ENCODE measurements around the gene RASA1.
"Not testable (repeated sequence)": the region's sequence is repeated elsewhere in the genome, so short reads cannot be mapped to it uniquely, and the experiment has no call there.

Gene RASA1

GRCh38 chr5:87287266-87287665, 19.6 kb downstream of the RASA1 start:
- not testable (repeated sequence) for DNase-seq

- no peak for DNase-seq
Observed at GRCh38 chr5:87298692-87299362, 31.1 kb downstream of the RASA1 start.

- no peak for DNase-seq
Observed at GRCh38 chr5:87300176-87300575, 32.5 kb downstream of the RASA1 start.

GRCh38 chr5:87300744-87301143, 33.1 kb downstream of the RASA1 start:
- no peak for DNase-seq

- DNase-seq = no peak
Observed at GRCh38 chr5:87302061-87302460, 34.4 kb downstream of the RASA1 start.

- no peak for DNase-seq
Observed at GRCh38 chr5:87303324-87303723, 35.6 kb downstream of the RASA1 start.

GRCh38 chr5:87306090-87306489, 38.4 kb downstream of the RASA1 start:
- not testable (repeated sequence) for DNase-seq

GRCh38 chr5:87307796-87308423, 40.2 kb downstream of the RASA1 start:
- no peak for DNase-seq

- DNase-seq = no peak
Observed at GRCh38 chr5:87311405-87312279, 44.0 kb downstream of the RASA1 start.

- no peak for DNase-seq
Observed at GRCh38 chr5:87313216-87313615, 45.5 kb downstream of the RASA1 start.

GRCh38 chr5:87319469-87319868, 51.8 kb downstream of the RASA1 start:
- DNase-seq = no peak

GRCh38 chr5:87321605-87322004, 53.9 kb downstream of the RASA1 start:
- DNase-seq = no peak

- no peak for DNase-seq
Observed at GRCh38 chr5:87322381-87322780, 54.7 kb downstream of the RASA1 start.

- no peak for DNase-seq
Observed at GRCh38 chr5:87327998-87328397, 60.3 kb downstream of the RASA1 start.

GRCh38 chr5:87329114-87329513, 61.4 kb downstream of the RASA1 start:
- no peak for DNase-seq

- DNase-seq = no peak
Observed at GRCh38 chr5:87339986-87340385, 72.3 kb downstream of the RASA1 start.

GRCh38 chr5:87340716-87341115, 73.0 kb downstream of the RASA1 start:
- no peak for DNase-seq

- no peak for DNase-seq
Observed at GRCh38 chr5:87347272-87347671, 79.6 kb downstream of the RASA1 start.

- no peak for DNase-seq
Observed at GRCh38 chr5:87347841-87348240, 80.2 kb downstream of the RASA1 start.

- DNase-seq = no peak
Observed at GRCh38 chr5:87354496-87354895, 86.8 kb downstream of the RASA1 start.

GRCh38 chr5:87359106-87359505, 91.4 kb downstream of the RASA1 start:
- no peak for DNase-seq

- no peak for DNase-seq
Observed at GRCh38 chr5:87360132-87360531, 92.4 kb downstream of the RASA1 start.

- DNase-seq = no peak
Observed at GRCh38 chr5:87361031-87361445, 93.4 kb downstream of the RASA1 start.

All from SIG-M5 (cell line).